GM23248 (cell line): ENCODE data around the gene KLHL24.

Experiments
- EZH2 ChIP-seq: fragments of 200-600 bp; sonication (generic); IDR thresholded peaks from 2 replicates; pipeline ENCODE4 v1.6.1; 2018; ENCODE audit warnings: antibody characterized with exemption, mild to moderate bottlenecking; ENCODE audit not compliant: insufficient read depth, poor library complexity, severe bottlenecking
- EZH2phosphoT487 ChIP-seq: fragments of 200-600 bp; sonication (generic); IDR thresholded peaks from 2 replicates; pipeline ENCODE4 v1.6.1; 2018; ENCODE audit warnings: antibody characterized with exemption, moderate library complexity, mild to moderate bottlenecking, low read depth; ENCODE audit not compliant: insufficient read depth

- TF ChIP-seq EZH2 = no peak
- TF ChIP-seq EZH2phosphoT487 = no peak
These were observed 96.2 kb downstream of the KLHL24 start for GRCh38 chr3:183731611-183732010.
